Activated CD8-positive, alpha-beta memory T cell treated with anti-CD3 and anti-CD28 coated beads for 4 hours (primary cell): Measurements from ENCODE around the gene EXOC3L4.
A peak's percentile ranks its signal among the peaks of the same experiment; 100 is the strongest.

Experiments
- DNase-seq, 2 donors: peaks; one replicate each; pipeline ENCODE4 v3.0.0-alpha.2; 2020; ENCODE audit warnings: low read depth in 2 of 2

Gene EXOC3L4

GRCh38 chr14:103070971-103071542, 23.5 kb upstream of the EXOC3L4 start:
- DNase-seq = no peak

GRCh38 chr14:103071544-103072251, 22.8 kb upstream of the EXOC3L4 start:
- DNase-seq = no peak

- no peak for DNase-seq
Measured at GRCh38 chr14:103072595-103073366, 21.7 kb upstream of the EXOC3L4 start.

- DNase-seq = no peak
Measured at GRCh38 chr14:103073367-103073875, 21.1 kb upstream of the EXOC3L4 start.

- no peak for DNase-seq
Measured at GRCh38 chr14:103073876-103074728, 20.4 kb upstream of the EXOC3L4 start.

GRCh38 chr14:103074729-103075367, 19.7 kb upstream of the EXOC3L4 start:
- no peak for DNase-seq

GRCh38 chr14:103078420-103078749, 16.1 kb upstream of the EXOC3L4 start:
- DNase-seq = peak; percentile 33 to 45

- no peak for DNase-seq
Measured at GRCh38 chr14:103078860-103079587, 15.5 kb upstream of the EXOC3L4 start.

- no peak for DNase-seq
Measured at GRCh38 chr14:103081951-103082350, 12.6 kb upstream of the EXOC3L4 start.

GRCh38 chr14:103084021-103084919, 10.3 kb upstream of the EXOC3L4 start, which contains the start of gene LBHD2:
TSS of gene LBHD2 (plus strand) at chr14:103084210. CDS start at chr14:103086013, 1,803 bp downstream.
- no peak for DNase-seq

- no peak for DNase-seq
Measured at GRCh38 chr14:103085106-103086091, 9.1 kb upstream of the EXOC3L4 start.

GRCh38 chr14:103086771-103087342, 7.7 kb upstream of the EXOC3L4 start:
- no peak for DNase-seq

GRCh38 chr14:103087343-103087835, 7.1 kb upstream of the EXOC3L4 start:
- DNase-seq = no peak

- no peak for DNase-seq
Measured at GRCh38 chr14:103088921-103089320, 5.6 kb upstream of the EXOC3L4 start.

GRCh38 chr14:103089386-103090335, 4.9 kb upstream of the EXOC3L4 start:
- no peak for DNase-seq

GRCh38 chr14:103090481-103091020, 4.0 kb upstream of the EXOC3L4 start:
- DNase-seq = no peak
